ENCODE results near the gene C1QTNF9. TPM values are rescaled to one million over a fixed set of nuclear protein-coding genes. Genes with fewer than 3 reads are reported as not detected.
"Not testable (repeated sequence)": the region's sequence is repeated elsewhere in the genome, so short reads cannot be mapped to it uniquely, and the experiment has no call there.

C1QTNF9 gene
- total RNA-seq, 1 experiment from 2014 or later: not detected

- no peak for DNase-seq (ENCODE audit: low spot score)
- in situ Hi-C loops (cut with HindIII; ENCODE audit: low sequenced_read_pairs): no loop called here
These were observed 46.9 kb downstream of the C1QTNF9 start for GRCh38 chr13:24356270-24356669.

- DNase-seq (ENCODE audit: low spot score): no peak
- in situ Hi-C loops (cut with HindIII; ENCODE audit: low sequenced_read_pairs): no loop called here
These were observed 47.5 kb downstream of the C1QTNF9 start for GRCh38 chr13:24356837-24357236.

GRCh38 chr13:24357756-24358155 lies 48.4 kb downstream of the C1QTNF9 start:
- in situ Hi-C loops (cut with HindIII; ENCODE audit: low sequenced_read_pairs): no loop called here
- DNase-seq (ENCODE audit: low spot score): no peak

GRCh38 chr13:24358836-24359235 lies 49.5 kb downstream of the C1QTNF9 start:
- DNase-seq (ENCODE audit: low spot score); in situ Hi-C loops (cut with HindIII; ENCODE audit: low sequenced_read_pairs): not testable (repeated sequence)

GRCh38 chr13:24359252-24359651 lies 49.9 kb downstream of the C1QTNF9 start:
- in situ Hi-C loops (cut with HindIII; ENCODE audit: low sequenced_read_pairs); DNase-seq (ENCODE audit: low spot score): not testable (repeated sequence)

- in situ Hi-C loops (cut with HindIII; ENCODE audit: low sequenced_read_pairs): no loop called here
- no peak for DNase-seq (ENCODE audit: low spot score)
These were observed 50.7 kb downstream of the C1QTNF9 start for GRCh38 chr13:24360106-24360505.

- DNase-seq (ENCODE audit: low spot score): no peak
- in situ Hi-C loops (cut with HindIII; ENCODE audit: low sequenced_read_pairs): no loop called here
These were observed 51.7 kb downstream of the C1QTNF9 start for GRCh38 chr13:24361113-24361512.

- no peak for DNase-seq (ENCODE audit: low spot score)
These were observed 52.5 kb downstream of the C1QTNF9 start for GRCh38 chr13:24361852-24362366.

GRCh38 chr13:24362435-24362952 lies 53.1 kb downstream of the C1QTNF9 start:
- DNase-seq (ENCODE audit: low spot score): no peak
- in situ Hi-C loops (cut with HindIII; ENCODE audit: low sequenced_read_pairs): no loop called here

More at GRCh38 chr13:24361852-24362366, 52.5 kb downstream of the C1QTNF9 start:
- in situ Hi-C loops (cut with HindIII; ENCODE audit: low sequenced_read_pairs): no loop called here

- in situ Hi-C loops (cut with HindIII; ENCODE audit: low sequenced_read_pairs): no loop called here
- DNase-seq (ENCODE audit: low spot score): no peak
These were observed 55.8 kb downstream of the C1QTNF9 start for GRCh38 chr13:24365191-24365590.

GRCh38 chr13:24366315-24366714 lies 56.9 kb downstream of the C1QTNF9 start:
- in situ Hi-C loops (cut with HindIII; ENCODE audit: low sequenced_read_pairs); DNase-seq (ENCODE audit: low spot score): not testable (repeated sequence)

GRCh38 chr13:24371273-24371672 lies 61.9 kb downstream of the C1QTNF9 start:
- DNase-seq (ENCODE audit: low spot score); in situ Hi-C loops (cut with HindIII; ENCODE audit: low sequenced_read_pairs): not testable (repeated sequence)

Other genes with a start within 250 kb of the C1QTNF9 start
- 0.68 and 0.88 TPM in 2 replicates for gene SPATA13, start 148.9 kb upstream of the C1QTNF9 start, total RNA-seq (2014; rRNA removed; shearing (Covaris generic))
- gene PARP4, start 203.2 kb downstream of the C1QTNF9 start, total RNA-seq (2014; rRNA removed; shearing (Covaris generic)): 19.2 and 21.2 TPM in 2 replicates

All from G401 (cell line).